ENCODE results near the gene EXOC5. TPM values are rescaled to one million over a fixed set of nuclear protein-coding genes. Genes with fewer than 3 reads are reported as not detected.
"Not testable (repeated sequence)": the region's sequence is repeated elsewhere in the genome, so short reads cannot be mapped to it uniquely, and the experiment has no call there.

The EXOC5 gene
- total RNA-seq, 1 donor from 2014 or later: 63.6 TPM

DNA sequence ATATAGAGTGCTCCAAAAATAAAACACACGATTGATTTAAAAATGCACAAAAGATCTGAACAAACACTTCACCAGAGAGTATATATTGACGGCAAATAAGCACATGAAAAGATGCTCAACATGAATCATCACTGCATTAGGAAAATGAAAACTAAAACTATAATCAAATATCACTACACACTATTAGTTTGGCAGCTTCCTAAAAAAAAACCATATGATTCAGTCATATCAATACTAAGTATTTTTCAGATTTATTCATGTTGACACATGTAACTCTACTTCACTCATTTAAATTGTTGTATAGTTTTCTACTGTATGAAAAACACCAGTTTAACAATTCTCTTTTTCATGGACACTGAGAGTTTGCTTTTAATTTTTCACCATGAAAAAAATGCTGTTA is 41.6 kb downstream of the EXOC5 start:
- TF ChIP-seq, protein P1, sequence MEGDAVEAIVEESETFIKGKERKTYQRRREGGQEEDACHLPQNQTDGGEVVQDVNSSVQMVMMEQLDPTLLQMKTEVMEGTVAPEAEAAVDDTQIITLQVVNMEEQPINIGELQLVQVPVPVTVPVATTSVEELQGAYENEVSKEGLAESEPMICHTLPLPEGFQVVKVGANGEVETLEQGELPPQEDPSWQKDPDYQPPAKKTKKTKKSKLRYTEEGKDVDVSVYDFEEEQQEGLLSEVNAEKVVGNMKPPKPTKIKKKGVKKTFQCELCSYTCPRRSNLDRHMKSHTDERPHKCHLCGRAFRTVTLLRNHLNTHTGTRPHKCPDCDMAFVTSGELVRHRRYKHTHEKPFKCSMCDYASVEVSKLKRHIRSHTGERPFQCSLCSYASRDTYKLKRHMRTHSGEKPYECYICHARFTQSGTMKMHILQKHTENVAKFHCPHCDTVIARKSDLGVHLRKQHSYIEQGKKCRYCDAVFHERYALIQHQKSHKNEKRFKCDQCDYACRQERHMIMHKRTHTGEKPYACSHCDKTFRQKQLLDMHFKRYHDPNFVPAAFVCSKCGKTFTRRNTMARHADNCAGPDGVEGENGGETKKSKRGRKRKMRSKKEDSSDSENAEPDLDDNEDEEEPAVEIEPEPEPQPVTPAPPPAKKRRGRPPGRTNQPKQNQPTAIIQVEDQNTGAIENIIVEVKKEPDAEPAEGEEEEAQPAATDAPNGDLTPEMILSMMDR (conservative IDR thresholded peaks at IDR 0.05): no peak

GRCh38 chr14:57221931-57222330 is 46.8 kb downstream of the EXOC5 start:
- TF ChIP-seq, protein P1 (conservative IDR thresholded peaks at IDR 0.05): no peak
- Mint-ChIP-seq H3K27ac (no peak overlapping the region), H3K4me3 (no peak overlapping the region), H3K27me3 (no peaks in the 10 kb centered on the region), H3K36me3 (peaks cover 25% of the 10 kb centered on the region), H3K9me3 (no peaks in the 10 kb centered on the region), H3K4me1 (ENCODE audit: unreplicated experiment) (no peaks in the 10 kb centered on the region)
- no peak for DNase-seq (ENCODE audit: extremely low spot score, unreplicated experiment)

More for the DNA sequence above, 41.6 kb downstream of the EXOC5 start:
- DNase-seq (ENCODE audit: extremely low spot score, unreplicated experiment): no peak
- Mint-ChIP-seq H3K9me3 (no peaks in the 10 kb centered on the region), H3K27me3 (no peaks in the 10 kb centered on the region), H3K4me3 (no peak overlapping the region), H3K27ac (no peak overlapping the region), H3K36me3 (peaks cover 39% of the 10 kb centered on the region), H3K4me1 (ENCODE audit: unreplicated experiment) (no peaks in the 10 kb centered on the region)

- Mint-ChIP-seq H3K4me3 (no peak overlapping the region), H3K9me3 (no peaks in the 10 kb centered on the region), H3K4me1 (ENCODE audit: unreplicated experiment) (no peaks in the 10 kb centered on the region), H3K36me3 (peaks cover 28% of the 10 kb centered on the region), H3K27ac (no peak overlapping the region), H3K27me3 (no peaks in the 10 kb centered on the region)
- TF ChIP-seq, protein P1 (conservative IDR thresholded peaks at IDR 0.05): no peak
- DNase-seq (ENCODE audit: extremely low spot score, unreplicated experiment): no peak
Observed at GRCh38 chr14:57212919-57213318, 55.8 kb downstream of the EXOC5 start.

- no peaks in the 10 kb centered on the region for H3K27me3 Mint-ChIP-seq
- no peaks in the 10 kb centered on the region for H3K9me3 Mint-ChIP-seq
- peaks cover 19% of the 10 kb centered on the region for H3K36me3 Mint-ChIP-seq
- no peak for DNase-seq (ENCODE audit: extremely low spot score, unreplicated experiment)
- TF ChIP-seq, protein P1 (conservative IDR thresholded peaks at IDR 0.05): no peak
- no peaks in the 10 kb centered on the region for H3K4me1 Mint-ChIP-seq (ENCODE audit: unreplicated experiment)
- H3K4me3 Mint-ChIP-seq: no peak overlapping the region
- H3K27ac Mint-ChIP-seq: no peak overlapping the region
Observed at GRCh38 chr14:57209561-57209960, 59.1 kb downstream of the EXOC5 start.

DNA sequence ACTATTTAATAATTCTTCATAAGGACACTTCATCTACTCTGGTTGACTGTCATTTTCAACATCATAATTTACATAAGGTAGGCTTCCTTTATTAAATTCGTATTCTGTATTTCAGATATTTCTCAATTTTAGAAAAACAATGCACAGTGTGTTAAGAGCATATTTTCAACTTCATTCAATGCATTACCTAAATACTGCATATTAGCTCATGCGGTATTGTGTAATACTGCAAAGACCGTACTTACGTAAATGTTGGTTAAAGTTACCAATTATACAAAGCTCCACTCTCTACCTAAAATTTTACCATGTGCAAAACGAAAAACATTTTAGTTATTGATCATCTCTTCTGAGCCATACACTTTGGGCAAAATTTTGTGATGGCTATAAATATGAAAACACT is 62.8 kb downstream of the EXOC5 start:
- Mint-ChIP-seq H3K27me3 (no peaks in the 10 kb centered on the region), H3K36me3 (peaks cover 3% of the 10 kb centered on the region), H3K4me3 (no peak overlapping the region), H3K27ac (no peak overlapping the region), H3K9me3 (no peaks in the 10 kb centered on the region), H3K4me1 (ENCODE audit: unreplicated experiment) (no peaks in the 10 kb centered on the region)
- TF ChIP-seq, protein P1 (conservative IDR thresholded peaks at IDR 0.05): no peak
- DNase-seq (ENCODE audit: extremely low spot score, unreplicated experiment): no peak

DNA sequence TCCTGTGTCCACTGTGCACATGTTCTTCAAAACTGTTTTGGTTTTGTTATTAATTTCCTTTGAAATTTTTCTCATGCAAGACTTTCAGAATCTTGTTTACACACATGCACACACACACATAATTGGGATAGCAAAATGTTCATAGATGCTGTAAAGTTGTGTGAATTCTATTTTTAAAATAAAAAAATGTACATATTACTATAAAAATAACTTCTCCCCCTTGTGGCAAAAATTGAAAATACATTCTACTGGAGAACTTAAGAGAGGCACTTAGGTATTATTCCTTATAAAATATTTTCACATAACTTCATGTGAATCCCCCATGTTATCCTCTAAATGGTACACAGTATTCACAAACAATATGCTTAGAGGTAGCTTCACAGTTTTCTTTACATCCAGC is 66.0 kb downstream of the EXOC5 start:
- not testable (repeated sequence) for H3K36me3 Mint-ChIP-seq; H3K9me3 Mint-ChIP-seq; H3K27me3 Mint-ChIP-seq; DNase-seq (ENCODE audit: extremely low spot score, unreplicated experiment); H3K4me1 Mint-ChIP-seq (ENCODE audit: unreplicated experiment); H3K4me3 Mint-ChIP-seq; H3K27ac Mint-ChIP-seq
- TF ChIP-seq, protein P1 (conservative IDR thresholded peaks at IDR 0.05): peak; percentile 71
